ENCODE measurements around the gene SOS1. TPM values are rescaled to one million over a fixed set of nuclear protein-coding genes. Genes with fewer than 3 reads are reported as not detected.
"Not testable (repeated sequence)": the region's sequence is repeated elsewhere in the genome, so short reads cannot be mapped to it uniquely, and the experiment has no call there.

SOS1 gene
- polyA plus RNA-seq, 4 donors, result 37.3 to 62.9 (median 53.0) TPM

DNA sequence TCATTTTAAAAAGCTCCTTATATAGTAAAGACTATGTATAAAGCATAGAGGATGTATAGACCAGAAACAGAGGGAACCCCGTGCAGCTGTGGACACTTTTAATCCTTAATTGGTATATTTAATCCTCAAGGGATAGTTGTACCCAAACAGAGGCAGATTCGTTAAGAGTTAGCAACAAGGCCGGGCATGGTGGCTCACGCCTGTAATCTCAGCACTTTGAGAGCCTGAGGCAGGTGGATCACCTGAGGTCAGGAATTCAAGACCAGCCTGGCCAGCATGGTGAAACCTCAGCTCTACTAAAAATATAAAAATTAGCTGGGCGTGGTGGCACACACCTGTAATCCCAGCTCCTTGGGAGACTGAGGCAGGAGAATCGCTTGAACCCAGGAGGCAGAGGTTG, 184.3 kb downstream of the SOS1 start:
- DNase-seq (ENCODE audit: low read depth in 4 of 4, low spot score in 2 of 4), result not testable (repeated sequence)

GRCh38 chr2:38935568-38936172, 185.2 kb downstream of the SOS1 start:
- no peak for DNase-seq (ENCODE audit: low read depth in 4 of 4, low spot score in 2 of 4)

DNA sequence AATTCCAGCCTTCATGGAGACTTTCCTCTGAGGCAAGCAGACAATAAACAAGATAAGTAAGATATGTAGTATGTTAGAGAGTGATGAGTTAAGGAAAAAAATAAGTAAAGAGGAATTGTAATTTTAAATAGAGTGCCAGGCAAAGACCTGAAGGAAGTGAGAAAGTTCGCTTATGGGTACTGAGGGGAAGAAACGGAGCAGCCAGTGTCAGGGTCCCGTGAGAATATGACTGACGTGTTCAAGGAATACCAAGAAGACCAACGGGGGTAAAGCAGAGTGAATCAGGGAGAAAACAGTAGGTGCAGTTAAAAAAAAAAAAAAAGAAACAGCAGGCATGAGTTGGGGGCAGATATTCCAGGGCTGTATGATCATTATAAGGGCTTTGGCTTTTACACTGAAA, 186.1 kb downstream of the SOS1 start:
- no peak for DNase-seq (ENCODE audit: low read depth in 4 of 4, low spot score in 2 of 4)

DNA sequence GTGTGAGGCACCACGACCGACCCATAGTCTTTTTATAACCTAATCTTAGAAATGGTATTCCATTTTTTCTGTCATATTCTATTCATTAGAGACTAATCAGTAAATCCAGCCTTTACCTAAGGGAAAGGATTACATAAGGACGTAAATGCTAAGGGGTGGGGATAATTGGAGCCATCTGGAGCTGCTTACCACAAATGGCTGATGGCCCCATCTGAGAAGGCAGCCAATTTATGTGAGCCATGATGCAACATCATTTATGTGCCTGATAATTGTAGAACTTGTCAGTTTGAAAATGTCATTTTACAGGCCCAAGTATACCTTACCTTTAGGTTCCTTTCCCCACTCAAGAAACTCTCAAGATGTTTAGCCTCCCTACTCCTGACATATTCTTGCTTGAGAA, 187.2 kb downstream of the SOS1 start:
- DNase-seq (ENCODE audit: low read depth in 4 of 4, low spot score in 2 of 4), result no peak

DNA sequence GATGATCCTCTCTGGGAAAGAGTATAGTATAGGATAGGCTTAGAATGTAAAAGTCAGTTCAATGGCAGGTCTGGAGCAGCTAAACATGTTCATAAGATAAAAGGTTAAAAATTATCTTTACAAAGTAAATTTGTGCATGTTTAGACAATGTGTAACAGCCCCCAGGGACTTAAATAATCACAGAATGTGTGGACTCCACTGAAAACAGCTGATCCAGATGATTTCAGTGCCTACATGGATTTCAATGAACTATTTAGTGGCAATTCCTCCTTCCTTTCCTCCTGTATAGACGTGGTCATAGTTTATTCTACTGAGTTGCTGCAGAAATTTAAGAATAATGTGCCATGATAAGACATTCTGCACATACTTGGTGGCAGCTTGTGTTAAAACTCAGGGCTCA, 188.3 kb downstream of the SOS1 start:
- no peak for DNase-seq (ENCODE audit: low read depth in 4 of 4, low spot score in 2 of 4)

Other genes starting within 250 kb of the SOS1 start
- 10 to 100 TPM; 30.1 to 51.0 (median 37.5) TPM for gene DHX57, start 245.1 kb downstream of the SOS1 start, polyA plus RNA-seq (ENCODE audit: insufficient read length in 4 of 4)
- 10 to 100 TPM; 44.0 to 61.9 (median 48.6) TPM for gene MORN2, start 245.1 kb downstream of the SOS1 start, polyA plus RNA-seq (ENCODE audit: insufficient read length in 4 of 4)
- 1 to 10 TPM; 1.5 to 3.8 (median 2.4) TPM for gene ARHGEF33, start 231.2 kb downstream of the SOS1 start, polyA plus RNA-seq (ENCODE audit: insufficient read length in 4 of 4)
- gene CDKL4, start 122.9 kb upstream of the SOS1 start, polyA plus RNA-seq (ENCODE audit: insufficient read length in 4 of 4), result 1 to 10 TPM in 3 of 4 donors, under 1 TPM in 1; 0.42 to 1.5 (median 1.1) TPM